Ectodermal cell (in vitro differentiated cells): ENCODE data around the gene DDX10.

ENCODE experiments used
- H3K27ac ChIP-seq: 2 replicates; pipeline ENCODE4 v1.7.0; 2013; ENCODE audit warnings: mild to moderate bottlenecking, low read depth, low read length; ENCODE audit not compliant: insufficient read depth, poor library complexity, severe bottlenecking
- H3K27me3 ChIP-seq: 2 replicates; pipeline ENCODE4 v1.7.0; 2013; ENCODE audit warnings: mild to moderate bottlenecking, low read length; ENCODE audit not compliant: insufficient read depth, control insufficient read depth, poor library complexity, severe bottlenecking
- H3K36me3 ChIP-seq: one replicate; pipeline ENCODE4 v1.7.0; 2013; ENCODE audit warnings: low read length; ENCODE audit not compliant: control insufficient read depth, insufficient read depth
- H3K4me1 ChIP-seq: one replicate; pipeline ENCODE4 v1.7.0; 2013; ENCODE audit warnings: low read length; ENCODE audit not compliant: control insufficient read depth, insufficient read depth
- H3K4me3 ChIP-seq: 2 replicates; pipeline ENCODE4 v1.7.0; 2013; ENCODE audit warnings: low read depth, low read length, control low read depth; ENCODE audit not compliant: insufficient read depth
- H3K9me3 ChIP-seq: 2 replicates; pipeline ENCODE4 v1.7.0; 2013; ENCODE audit warnings: mild to moderate bottlenecking, low read length, moderate library complexity; ENCODE audit not compliant: control insufficient read depth
- WGBS, 2 experiments: methylation state at CpG; one replicate each; pipeline ENCODE4 v1.1.7; 2013; ENCODE audit warnings: missing lambda C conversion rate in 2 of 2; 5-methylcytosine and 5-hydroxymethylcytosine counted together

The DDX10 gene

DNA sequence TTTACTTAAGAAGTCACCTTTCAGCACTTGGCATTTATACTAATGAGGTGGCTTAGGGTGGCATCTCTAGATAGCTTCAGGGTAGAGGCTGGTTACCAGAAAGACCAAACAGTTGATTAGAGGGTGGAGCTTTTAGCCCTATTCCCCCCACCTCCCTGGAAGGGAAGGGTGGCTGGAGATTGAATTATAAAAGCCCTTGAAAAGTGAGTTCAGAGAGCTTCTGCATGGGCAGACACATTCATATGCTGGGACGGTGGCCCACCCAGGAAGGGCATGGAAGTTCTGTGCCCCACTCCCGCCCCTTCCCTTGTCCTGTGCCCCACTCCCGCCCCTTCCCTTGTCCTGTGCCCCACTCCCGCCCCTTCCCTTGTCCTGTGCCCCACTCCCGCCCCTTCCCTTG is 244.2 kb downstream of the DDX10 start:
- H3K4me3 ChIP-seq = no peak overlapping the region
- H3K4me1 ChIP-seq = no peaks in the 10 kb centered on the region
- no peak overlapping the region for H3K27ac ChIP-seq
- H3K9me3 ChIP-seq = no peaks in the 10 kb centered on the region
- WGBS, 2 experiments = 82 to 88% methylated on average over 2 of the region's 5 CpGs
- H3K36me3 ChIP-seq = no peaks in the 10 kb centered on the region
- no peaks in the 10 kb centered on the region for H3K27me3 ChIP-seq

DNA sequence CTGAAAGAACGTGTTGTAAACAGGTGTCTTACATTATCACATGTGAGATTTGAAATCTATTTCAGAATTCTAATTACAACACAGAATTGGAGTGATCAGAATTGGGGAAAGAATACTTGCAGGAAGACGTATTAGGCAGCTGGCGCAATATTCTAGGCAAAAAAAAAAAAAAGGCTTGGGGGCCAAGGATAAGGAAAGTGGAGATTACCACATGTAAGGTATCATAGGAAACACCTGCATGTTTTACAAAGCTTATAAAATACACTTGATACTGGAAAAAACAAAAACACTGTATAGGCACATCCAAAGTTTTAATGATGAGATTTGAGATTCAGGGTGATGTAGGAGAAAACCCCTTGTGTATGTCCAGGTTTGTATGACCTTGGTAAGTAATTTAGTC is 245.1 kb downstream of the DDX10 start:
- no peaks in the 10 kb centered on the region for H3K4me1 ChIP-seq
- no peak overlapping the region for H3K27ac ChIP-seq
- 99 to 100% methylated on average over 2 to 3 of the region's 3 CpGs for WGBS, 2 experiments
- H3K4me3 ChIP-seq = no peak overlapping the region
- no peaks in the 10 kb centered on the region for H3K9me3 ChIP-seq
- no peaks in the 10 kb centered on the region for H3K27me3 ChIP-seq
- H3K36me3 ChIP-seq = no peaks in the 10 kb centered on the region

DNA sequence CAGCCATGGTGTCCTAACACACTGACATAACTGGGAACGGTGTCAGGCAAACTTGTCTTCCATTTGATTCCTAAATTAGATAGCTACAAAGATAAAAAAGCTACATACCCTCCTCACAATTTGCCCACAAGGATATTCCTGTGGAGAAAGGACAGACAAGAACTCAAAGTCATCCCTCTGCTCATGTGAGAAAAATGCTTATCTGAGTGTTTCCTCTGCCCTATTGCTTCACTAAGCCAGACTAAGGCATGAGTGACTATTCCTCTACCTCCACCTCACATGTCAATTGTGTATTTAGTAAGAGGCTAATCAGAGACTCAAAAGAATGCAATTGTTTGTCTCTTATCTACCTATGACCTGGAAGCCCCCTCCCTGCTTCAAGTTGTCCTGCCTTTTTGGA is 247.7 kb downstream of the DDX10 start:
- Histone ChIP-seq H3K4me3 (no peak overlapping the region), H3K27me3 (no peaks in the 10 kb centered on the region), H3K36me3 (no peaks in the 10 kb centered on the region), H3K27ac (no peak overlapping the region), H3K4me1 (no peaks in the 10 kb centered on the region), H3K9me3 (no peaks in the 10 kb centered on the region)
- WGBS, 2 experiments = 90 to 100% methylated on average over 1 of the region's 1 CpG

DNA sequence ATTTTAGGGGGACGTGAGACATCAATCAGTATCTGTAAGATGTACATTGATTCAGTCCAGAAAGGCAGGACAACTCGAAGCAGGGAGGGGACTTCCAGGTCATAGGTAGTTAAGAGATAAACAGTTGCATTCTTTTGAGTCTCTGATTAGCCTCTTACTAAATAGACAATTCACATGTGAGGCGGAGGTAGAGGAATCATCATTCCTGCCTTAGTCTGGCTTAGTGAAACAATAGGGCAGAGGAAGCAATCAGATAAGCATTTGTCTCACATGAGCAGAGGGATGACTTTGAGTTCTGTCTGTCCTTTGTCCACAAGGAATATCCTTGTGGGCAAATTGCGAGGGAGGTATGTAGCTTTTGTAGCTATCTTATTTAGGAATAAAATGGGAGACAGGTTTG is 248.3 kb downstream of the DDX10 start:
- Histone ChIP-seq H3K4me1 (no peaks in the 10 kb centered on the region), H3K27me3 (no peaks in the 10 kb centered on the region), H3K27ac (no peak overlapping the region), H3K9me3 (no peaks in the 10 kb centered on the region), H3K36me3 (no peaks in the 10 kb centered on the region), H3K4me3 (no peak overlapping the region)
- WGBS, 2 experiments = 88 to 89% methylated on average over 4 of the region's 4 CpGs

DNA sequence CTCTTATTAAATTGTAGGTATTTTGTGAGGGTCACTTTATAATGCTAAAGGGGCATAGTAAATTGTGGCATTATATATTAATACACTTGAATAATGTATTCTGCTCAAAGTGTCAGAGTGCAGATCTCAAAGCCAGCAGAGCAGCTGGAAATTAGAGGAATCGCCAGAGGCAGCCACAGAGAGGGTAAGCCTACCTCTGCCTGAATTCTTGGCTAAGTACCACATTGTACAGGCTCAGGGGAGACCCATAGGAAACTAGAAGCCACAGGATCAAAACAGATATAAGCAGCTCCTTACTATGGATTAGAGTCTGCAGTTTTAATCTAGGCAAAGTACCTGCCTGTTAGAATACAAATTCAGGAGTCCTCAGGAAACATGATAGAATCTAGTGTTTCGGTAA is 249.3 kb downstream of the DDX10 start:
- no peak overlapping the region for H3K4me3 ChIP-seq
- no peaks in the 10 kb centered on the region for H3K36me3 ChIP-seq
- no peaks in the 10 kb centered on the region for H3K27me3 ChIP-seq
- no peak overlapping the region for H3K27ac ChIP-seq
- no peaks in the 10 kb centered on the region for H3K9me3 ChIP-seq
- no peaks in the 10 kb centered on the region for H3K4me1 ChIP-seq
- WGBS, 2 experiments = 80 to 95% methylated on average over 1 to 2 of the region's 2 CpGs

DNA sequence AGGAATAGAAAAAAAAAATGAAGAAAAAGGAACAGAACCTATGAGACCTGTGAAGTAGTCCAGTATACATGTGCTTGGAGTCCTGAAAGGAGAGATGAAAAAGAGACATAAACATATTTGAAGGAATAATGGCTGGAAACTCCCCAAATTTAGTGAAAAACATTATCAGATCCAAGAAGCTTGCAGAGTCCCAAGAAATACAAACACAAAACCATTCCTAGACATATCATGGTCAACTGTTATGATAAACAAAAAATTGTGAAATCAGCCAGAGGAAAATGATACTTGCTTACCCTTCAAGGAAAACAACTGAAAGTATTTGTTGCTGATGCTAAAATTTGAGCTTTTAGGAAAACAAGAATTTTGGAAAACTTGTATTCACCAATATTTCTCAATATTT is 250.1 kb downstream of the DDX10 start:
- Histone ChIP-seq H3K9me3 (no peaks in the 10 kb centered on the region), H3K4me1 (no peaks in the 10 kb centered on the region), H3K27ac (no peak overlapping the region), H3K27me3 (no peaks in the 10 kb centered on the region), H3K4me3 (no peak overlapping the region), H3K36me3 (no peaks in the 10 kb centered on the region)

DNA sequence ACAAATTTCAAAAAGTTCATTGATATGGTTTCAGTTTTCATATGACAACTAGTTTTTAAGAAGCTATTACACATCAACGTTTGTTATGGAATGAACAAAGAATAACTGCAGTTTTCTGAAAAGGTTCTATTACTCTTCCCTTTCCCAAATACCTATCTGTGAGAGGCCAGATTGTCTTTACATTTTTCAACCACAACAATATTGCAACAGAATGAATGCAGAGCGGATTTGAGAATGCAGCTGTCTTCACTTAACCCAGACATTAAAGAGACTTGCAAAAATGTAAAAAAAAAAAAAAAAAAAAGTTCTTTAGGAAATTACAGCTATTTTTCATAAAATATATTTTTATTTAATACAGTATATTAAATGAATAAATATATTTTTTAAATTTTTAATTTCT is 250.8 kb downstream of the DDX10 start:
- no peak overlapping the region for H3K27ac ChIP-seq
- H3K27me3 ChIP-seq = no peaks in the 10 kb centered on the region
- H3K9me3 ChIP-seq = no peaks in the 10 kb centered on the region
- WGBS, 2 experiments = 89 to 90% methylated on average over 1 to 2 of the region's 2 CpGs
- H3K36me3 ChIP-seq = no peaks in the 10 kb centered on the region
- no peak overlapping the region for H3K4me3 ChIP-seq
- no peaks in the 10 kb centered on the region for H3K4me1 ChIP-seq

DNA sequence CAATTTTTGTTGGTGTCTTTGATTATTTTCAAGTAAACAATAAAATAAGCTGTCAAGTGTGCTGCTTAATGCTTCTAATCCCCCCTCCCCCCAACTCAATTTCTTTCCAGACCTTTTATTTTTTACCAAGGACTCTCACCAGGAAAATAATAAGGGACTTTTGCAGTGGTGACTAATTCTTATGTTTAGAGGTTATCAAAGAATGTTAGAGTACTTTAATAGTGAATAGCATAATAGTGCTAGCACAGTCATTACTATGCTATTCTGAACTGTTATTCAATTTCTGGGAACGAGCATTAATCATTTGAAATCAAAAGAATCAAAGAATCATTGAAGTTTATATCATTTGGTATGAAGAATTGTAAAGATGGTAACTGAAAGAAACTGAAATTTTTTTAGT is 251.4 kb downstream of the DDX10 start:
- Histone ChIP-seq H3K27me3 (no peaks in the 10 kb centered on the region), H3K36me3 (no peaks in the 10 kb centered on the region), H3K4me1 (no peaks in the 10 kb centered on the region), H3K9me3 (no peaks in the 10 kb centered on the region), H3K4me3 (no peak overlapping the region), H3K27ac (no peak overlapping the region)
- WGBS, 2 experiments = 100% methylated on average over 1 of the region's 1 CpG; no CpG with 5 or more reads in 1 of the 2 experiments

DNA sequence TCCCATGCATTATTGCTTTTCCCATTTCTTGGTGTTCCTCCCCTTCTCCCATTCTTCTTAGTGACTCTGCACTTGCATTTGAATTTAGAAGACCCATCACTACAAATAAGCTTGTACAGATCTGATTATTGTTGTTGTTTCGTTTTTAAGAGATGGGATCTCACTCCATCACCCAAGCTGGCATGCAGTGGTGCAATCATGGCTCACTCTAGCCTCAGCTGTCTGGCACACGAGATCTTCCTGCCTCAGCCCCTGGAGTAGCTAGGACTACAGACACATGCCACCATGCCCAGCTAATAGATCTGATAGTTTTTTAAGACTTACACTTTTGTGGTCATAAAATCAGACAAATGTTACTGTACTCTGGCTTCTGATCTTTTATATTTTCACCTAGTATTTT is 252.1 kb downstream of the DDX10 start:
- Histone ChIP-seq H3K27me3 (no peaks in the 10 kb centered on the region), H3K4me1 (no peaks in the 10 kb centered on the region), H3K9me3 (no peaks in the 10 kb centered on the region), H3K4me3 (no peak overlapping the region), H3K27ac (no peak overlapping the region), H3K36me3 (no peaks in the 10 kb centered on the region)
- WGBS, 2 experiments = 85 to 93% methylated on average over 2 of the region's 2 CpGs

DNA sequence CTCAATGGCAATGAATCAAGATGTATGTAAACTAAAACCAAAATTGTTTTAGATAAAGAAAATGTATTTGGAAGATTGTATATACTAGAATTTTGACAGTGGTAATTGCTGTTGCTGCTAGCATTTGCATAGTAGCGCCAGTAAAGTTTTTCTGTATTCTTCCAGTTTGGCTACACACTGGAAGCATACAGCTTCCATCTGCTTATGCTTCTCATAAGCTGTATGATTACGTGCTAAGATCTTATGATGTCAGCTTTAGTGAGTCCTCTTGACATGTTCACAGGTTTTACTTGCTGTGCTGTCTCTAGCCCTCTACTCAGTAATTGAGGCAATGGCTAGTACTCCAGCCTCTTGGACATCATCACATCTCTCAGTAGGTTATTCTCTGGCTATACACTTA is 256.3 kb downstream of the DDX10 start:
- H3K9me3 ChIP-seq = no peaks in the 10 kb centered on the region
- H3K4me1 ChIP-seq = no peaks in the 10 kb centered on the region
- WGBS, 2 experiments = 96 to 100% methylated on average over 2 of the region's 2 CpGs
- H3K36me3 ChIP-seq = no peaks in the 10 kb centered on the region
- no peak overlapping the region for H3K4me3 ChIP-seq
- no peak overlapping the region for H3K27ac ChIP-seq
- H3K27me3 ChIP-seq = no peaks in the 10 kb centered on the region

DNA sequence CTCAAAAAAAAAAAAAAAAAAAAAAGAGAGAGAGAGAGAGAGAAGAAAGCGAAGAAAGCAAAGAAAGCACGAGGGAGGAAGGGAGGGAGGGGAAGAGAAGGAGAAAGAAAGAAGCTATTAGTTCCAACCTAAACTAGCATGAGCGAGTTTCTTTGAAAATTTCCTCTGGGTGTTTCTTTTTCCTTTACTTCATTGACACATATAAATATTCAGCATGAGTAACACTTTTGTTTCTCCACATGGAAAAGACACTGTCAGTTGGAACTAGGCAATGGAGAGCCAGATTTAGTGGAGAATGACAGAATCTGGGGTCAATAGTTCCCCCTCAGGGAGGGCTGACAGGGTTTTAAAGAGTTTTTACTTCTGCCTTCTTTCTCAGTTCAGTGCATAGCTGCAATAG is 257.4 kb downstream of the DDX10 start:
- Histone ChIP-seq H3K4me3 (no peak overlapping the region), H3K27ac (peak overlapping the region; percentile 4), H3K4me1 (no peaks in the 10 kb centered on the region), H3K9me3 (no peaks in the 10 kb centered on the region), H3K36me3 (no peaks in the 10 kb centered on the region), H3K27me3 (no peaks in the 10 kb centered on the region)
- WGBS, 2 experiments = 100% methylated on average over 2 of the region's 3 CpGs; no CpG with 5 or more reads in 1 of the 2 experiments
